Ascending aorta (tissue), 2 donors: ENCODE results near the gene ZNF101. TPM values are rescaled to one million over a fixed set of nuclear protein-coding genes. Genes with fewer than 3 reads are reported as not detected.

Source experiments
- DNase-seq, 2 donors: peaks; one replicate each; pipeline ENCODE4 v3.0.0-alpha.2; 2019; ENCODE audit warnings: low spot score in 2 of 2
- H3K27ac ChIP-seq, 2 donors: fragments of 200-600 bp; sonication (generic); one replicate each; pipeline ENCODE4 v1.5.1; 2016 to 2017; ENCODE audit warnings: mild to moderate bottlenecking in 1 of 2
- H3K27me3 ChIP-seq: fragments of 200-600 bp; sonication (generic); one replicate; pipeline ENCODE4 v1.5.1; 2017
- H3K36me3 ChIP-seq, 2 donors: fragments of 200-600 bp; sonication (generic); one replicate each; pipeline ENCODE4 v1.5.1; 2016
- H3K4me1 ChIP-seq, 2 donors: fragments of 200-600 bp; sonication (generic); one replicate each; pipeline ENCODE4 v1.5.1; 2016 to 2017; ENCODE audit warnings: mild to moderate bottlenecking in 1 of 2
- H3K4me3 ChIP-seq, 2 donors: fragments of 200-600 bp; sonication (generic); one replicate each; pipeline ENCODE4 v1.5.1; 2016 to 2017; ENCODE audit warnings: mild to moderate bottlenecking in 1 of 2
- H3K9me3 ChIP-seq, 2 donors: fragments of 200-600 bp; sonication (generic); one replicate each; pipeline ENCODE4 v1.5.1; 2016
- intact Hi-C: fragments of 100-400 bp; cut with DNase I; formaldehyde crosslinking; loops from one replicate; pipeline ENCODE4 v1.15.1; 2023
- total RNA-seq: library from RNA; depleted of rRNA; stranded (reverse); fragments of >200 nt; gene quantifications from one replicate; pipeline ENCODE4 v1.1.0, GENCODE V29; 2016
- TF ChIP-seq, protein P1 (sequence below), 3 experiments: fragments of 200-600 bp in 2 of 3; fragments of 450-650 bp in 1 of 3; sonication (generic) in 2 of 3; IDR thresholded peaks; one replicate each; pipeline ENCODE4 v1.5.1; 2016 to 2019; ENCODE audit warnings: antibody characterized with exemption in 3 of 3, mild to moderate bottlenecking in 1 of 3, moderate library complexity in 1 of 3

Gene ZNF101
- total RNA-seq, 1 donor from 2014 or later = 1.3 TPM

DNA sequence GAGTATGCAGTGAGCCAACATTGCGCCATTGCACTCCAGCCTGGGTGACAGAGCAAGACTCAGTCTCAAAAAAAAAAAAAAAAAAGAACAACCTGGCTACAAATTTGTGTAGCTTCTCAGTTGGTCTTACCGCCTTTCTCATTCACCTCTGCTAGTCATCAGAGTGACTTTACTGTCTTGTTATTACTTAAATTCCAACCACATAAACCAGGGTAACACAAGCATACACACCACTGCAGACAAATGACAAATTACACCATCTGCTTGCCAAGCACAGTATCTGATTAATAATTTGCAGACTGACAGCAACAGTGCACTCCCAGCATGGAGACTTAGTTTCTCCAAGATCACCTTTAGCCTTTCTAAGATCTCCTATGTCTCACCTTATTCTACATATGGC, 53.3 kb downstream of the ZNF101 start:
- Histone ChIP-seq H3K4me1 (no peaks in the 10 kb centered on the region), H3K27ac (no peak overlapping the region), H3K36me3 (peaks cover 0 to 36% of the 10 kb centered on the region in 2 donors), H3K4me3 (no peak overlapping the region), H3K27me3 (no peaks in the 10 kb centered on the region), H3K9me3 (peaks cover 65 to 83% of the 10 kb centered on the region in 2 donors)
- intact Hi-C loops = no loop called here
- DNase-seq = no peak
- TF ChIP-seq, protein P1, sequence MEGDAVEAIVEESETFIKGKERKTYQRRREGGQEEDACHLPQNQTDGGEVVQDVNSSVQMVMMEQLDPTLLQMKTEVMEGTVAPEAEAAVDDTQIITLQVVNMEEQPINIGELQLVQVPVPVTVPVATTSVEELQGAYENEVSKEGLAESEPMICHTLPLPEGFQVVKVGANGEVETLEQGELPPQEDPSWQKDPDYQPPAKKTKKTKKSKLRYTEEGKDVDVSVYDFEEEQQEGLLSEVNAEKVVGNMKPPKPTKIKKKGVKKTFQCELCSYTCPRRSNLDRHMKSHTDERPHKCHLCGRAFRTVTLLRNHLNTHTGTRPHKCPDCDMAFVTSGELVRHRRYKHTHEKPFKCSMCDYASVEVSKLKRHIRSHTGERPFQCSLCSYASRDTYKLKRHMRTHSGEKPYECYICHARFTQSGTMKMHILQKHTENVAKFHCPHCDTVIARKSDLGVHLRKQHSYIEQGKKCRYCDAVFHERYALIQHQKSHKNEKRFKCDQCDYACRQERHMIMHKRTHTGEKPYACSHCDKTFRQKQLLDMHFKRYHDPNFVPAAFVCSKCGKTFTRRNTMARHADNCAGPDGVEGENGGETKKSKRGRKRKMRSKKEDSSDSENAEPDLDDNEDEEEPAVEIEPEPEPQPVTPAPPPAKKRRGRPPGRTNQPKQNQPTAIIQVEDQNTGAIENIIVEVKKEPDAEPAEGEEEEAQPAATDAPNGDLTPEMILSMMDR (IDR thresholded peaks at IDR 0.05) = no peak

DNA sequence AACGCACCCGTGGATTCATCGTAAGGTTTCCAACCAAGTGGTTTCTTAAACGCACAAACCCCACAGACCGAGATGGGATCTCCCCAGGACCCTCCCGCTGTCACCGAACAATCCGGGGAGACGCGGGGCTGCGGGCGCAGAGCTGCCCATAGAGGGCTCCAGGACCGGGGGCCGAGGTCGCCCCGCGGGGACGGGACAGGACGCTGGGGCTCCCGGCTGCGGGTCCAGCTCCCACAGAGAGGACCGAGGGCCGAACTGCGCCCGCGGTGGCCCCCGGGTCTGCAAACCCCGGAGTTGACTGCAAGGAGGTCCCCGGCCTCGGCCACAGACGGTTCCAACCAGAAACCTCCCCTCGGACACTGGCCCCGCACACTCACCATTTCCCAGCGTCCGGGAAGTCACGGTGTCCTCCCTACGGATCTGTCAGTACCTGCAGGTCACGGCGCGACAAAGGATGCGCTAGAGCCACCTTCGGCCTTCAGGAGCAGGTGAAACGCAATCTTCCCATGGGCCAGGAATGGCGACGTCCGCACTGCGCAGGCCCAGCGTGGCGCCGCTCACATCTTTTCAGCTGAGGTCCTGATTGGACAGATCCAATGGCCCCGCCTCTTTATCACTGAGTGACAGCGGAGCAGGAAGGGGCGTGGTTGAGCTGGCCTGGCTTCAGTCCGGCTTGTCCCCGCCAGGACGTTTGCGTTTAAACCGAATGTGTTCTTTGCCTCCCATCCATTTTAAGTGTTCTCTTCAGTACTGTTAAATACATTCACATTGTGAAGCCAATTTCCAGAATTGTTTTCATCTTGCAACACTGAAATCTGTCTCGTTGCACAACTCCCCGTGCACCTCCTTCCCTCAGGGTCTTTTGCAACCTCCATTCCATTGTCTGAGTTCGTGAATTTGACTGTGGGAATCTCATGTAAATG, 64.2 kb downstream of the ZNF101 start, which contains the start of gene ZNF14:
TSS of gene ZNF14 (minus strand) at position 534 of the 923 bp plus-strand sequence. CDS start at position 380, 154 bp downstream.
- Histone ChIP-seq H3K27ac (peak within 1 kb of the TSS; percentile 72 to 79), H3K36me3 (peaks cover 7 to 27% of the 10 kb centered on the region in 2 donors), H3K4me3 (peak within 1 kb of the TSS; percentile 91 to 95), H3K4me1 (no peaks in the 10 kb centered on the region), H3K27me3 (no peaks in the 10 kb centered on the region), H3K9me3 (peaks cover 26 to 27% of the 10 kb centered on the region in 2 donors)
- intact Hi-C loops = loop anchor here (1.0 to 5.0 kb wide), 4 partner anchors 44 to 434 kb away; partner anchors contain the start of genes ZNF101, ZNF486 and ZNF506
- TF ChIP-seq, protein P1 (IDR thresholded peaks at IDR 0.05) = peak in 2 of 3 experiments; percentile 20 to 24
- peak; percentile 74 to 96 for DNase-seq

Other genes starting within 250 kb of the ZNF101 start
- not detected for gene TSSK6, start 153.3 kb upstream of the ZNF101 start, total RNA-seq
- gene NDUFA13, start 152.6 kb upstream of the ZNF101 start, total RNA-seq = 12.7 TPM
- 3.5 TPM for gene YJEFN3, start 139.9 kb upstream of the ZNF101 start, total RNA-seq
- gene CILP2, start 130.6 kb upstream of the ZNF101 start, total RNA-seq = not detected
- not detected for gene PBX4, start 50.2 kb upstream of the ZNF101 start, total RNA-seq
- 0.75 TPM for gene LPAR2, start 40.6 kb upstream of the ZNF101 start, total RNA-seq
- gene GMIP, start 25.2 kb upstream of the ZNF101 start, total RNA-seq = 3.9 TPM
- 161 TPM for gene ATP13A1, start 5.2 kb upstream of the ZNF101 start, total RNA-seq
- 4.8 TPM for gene ZNF14, start 64.3 kb downstream of the ZNF101 start, total RNA-seq
- 22.4 TPM for gene ZNF506, start 152.9 kb downstream of the ZNF101 start, total RNA-seq
- 1.8 TPM for gene ZNF253, start 197.0 kb downstream of the ZNF101 start, total RNA-seq
- 2.9 TPM for gene ZNF93, start 232.1 kb downstream of the ZNF101 start, total RNA-seq